ENCODE measurements around the gene NLRP6.

- TF ChIP-seq CTCF (conservative IDR thresholded peaks at IDR 0.05; ENCODE audit: low read depth, low read length) (peak; percentile 14; the same call in 1 of the 2 replicates), POLR2A (IDR thresholded peaks at IDR 0.05; ENCODE audit: low read depth, low read length) (no peak), MAFK (IDR thresholded peaks at IDR 0.05; ENCODE audit: low read depth, low read length) (no peak), MAZ (IDR thresholded peaks at IDR 0.05; ENCODE audit: borderline replicate concordance, low read depth, low read length) (no peak), SMC3 (IDR thresholded peaks at IDR 0.05; ENCODE audit: low read depth, low read length) (no peak), USF2 (IDR thresholded peaks at IDR 0.05; ENCODE audit: low read depth, low read length) (no peak), RAD21 (IDR thresholded peaks at IDR 0.05; ENCODE audit: low read length) (peak; percentile 5; the same call in 1 of the 2 replicates), BHLHE40 (IDR thresholded peaks at IDR 0.05; ENCODE audit: low read depth, low read length) (no peak), RCOR1 (IDR thresholded peaks at IDR 0.05; ENCODE audit: insufficient replicate concordance, low read length) (no peak), ELK1 (IDR thresholded peaks at IDR 0.05; ENCODE audit: borderline replicate concordance, low read depth, low read length) (no peak), RFX5 (IDR thresholded peaks at IDR 0.05; ENCODE audit: low read depth, low read length) (no peak), CEBPB (IDR thresholded peaks at IDR 0.05; ENCODE audit: low read depth, low read length) (no peak)
Observed at GRCh38 chr11:257766-258493, 20.3 kb upstream of the NLRP6 start.
